GM12878 (cell line): ENCODE measurements around the gene ENOX2. TPM values are rescaled to one million over a fixed set of nuclear protein-coding genes. Genes with fewer than 3 reads are reported as not detected.

Source experiments
- ATAC-seq: fragments of 200-7000 bp; cut with Tn5 transposase; 3 replicates; pipeline ENCODE4 v1.9.1; 2020; ENCODE audit warnings: mild to moderate bottlenecking, moderate library complexity
- BruUV-seq: library from RNA; stranded (reverse); fragments of 400-500 nt; replicated peaks from 2 replicates; lab custom pipeline; 2021; lab: Mats Ljungman, UMichigan
- CTCF ChIA-PET: fragments of 300-600 bp; sonication (Branson Sonifier 250); formaldehyde crosslinking; extraction: SDS; loops from one replicate; lab custom pipeline; 2021; ENCODE audit warnings: inconsistent platforms; lab: Yijun Ruan, JAX
- POLR2A ChIA-PET: fragments of 350-600 bp; formaldehyde crosslinking; extraction: SDS; loops from one replicate; lab custom pipeline; 2021; ENCODE audit warnings: inconsistent platforms; lab: Charles Lee
- RAD21 ChIA-PET: fragments of 300-600 bp; sonication (Branson Sonifier 250); formaldehyde crosslinking; loops from one replicate; lab custom pipeline; 2023; ENCODE audit warnings: antibody characterized with exemption; ENCODE audit not compliant: unreplicated experiment; lab: Charles Lee
- SMC1A ChIA-PET: fragments of 300-600 bp; sonication (Branson Sonifier 250); formaldehyde crosslinking; loops from one replicate; lab custom pipeline; 2023; ENCODE audit not compliant: unreplicated experiment, uncharacterized antibody; lab: Charles Lee
- DNase-seq: peaks from one replicate; pipeline ENCODE4 v3.0.0-alpha.2; 2011; ENCODE audit warnings: low read depth, low spot score
- FAIRE-seq: peaks from 3 replicates; lab custom pipeline; 2011; peaks lifted over from hg19 to GRCh38; lab: Jason Lieb, UNC
- H2AFZ ChIP-seq: 2 replicates; pipeline ENCODE4 v1.6.0; 2011; ENCODE audit warnings: low read depth, low read length, control low read depth; ENCODE audit not compliant: control insufficient read depth
- H3K27ac ChIP-seq: 2 replicates; pipeline ENCODE4 v1.5.1; 2011; ENCODE audit warnings: control low read depth; ENCODE audit not compliant: control insufficient read depth, insufficient read depth
- H3K27me3 ChIP-seq, 2 experiments: replicated peaks in 1 of 2; 2 replicates each; pipeline versions ENCODE4 v1.6.0 to v1.6.1; 2011; ENCODE audit warnings: low read length in 1 of 2; ENCODE audit not compliant: control insufficient read depth in 2 of 2, insufficient read depth in 2 of 2
- H3K36me3 ChIP-seq, 2 experiments: 2 replicates each; pipeline ENCODE4 v1.5.1; 2011; ENCODE audit warnings: low read length in 1 of 2; ENCODE audit not compliant: control insufficient read depth in 2 of 2, insufficient read depth in 2 of 2
- H3K4me1 ChIP-seq: 2 replicates; pipeline ENCODE4 v1.6.1; 2011; ENCODE audit warnings: mild to moderate bottlenecking, low read length, moderate library complexity, mixed read lengths; ENCODE audit not compliant: control insufficient read depth, insufficient read depth
- H3K4me2 ChIP-seq: 2 replicates; pipeline ENCODE4 v1.6.0; 2011; ENCODE audit warnings: control low read depth; ENCODE audit not compliant: control insufficient read depth, insufficient read depth
- H3K4me3 ChIP-seq: fragments of 200-600 bp; sonication (generic); 2 replicates; pipeline ENCODE4 v1.5.1; 2016
- H3K79me2 ChIP-seq: 2 replicates; pipeline ENCODE4 v1.6.0; 2011; ENCODE audit warnings: low read length; ENCODE audit not compliant: control insufficient read depth, insufficient read depth
- H3K9ac ChIP-seq: 2 replicates; pipeline ENCODE4 v1.8.0; 2011; ENCODE audit warnings: low read length, control low read depth, mixed read lengths; ENCODE audit not compliant: control insufficient read depth, insufficient read depth
- H3K9me3 ChIP-seq: replicated peaks from 3 replicates; pipeline ENCODE4 v1.5.1; 2011; ENCODE audit warnings: mild to moderate bottlenecking, low read length; ENCODE audit not compliant: control insufficient read depth, insufficient read depth
- H4K20me1 ChIP-seq: 2 replicates; pipeline ENCODE4 v1.6.0; 2011; ENCODE audit not compliant: control insufficient read depth, insufficient read depth
- CREM ChIP-seq: IDR thresholded peaks from 2 replicates; pipeline ENCODE4 v1.6.1; 2014; ENCODE audit warnings: antibody characterized with exemption, low read depth
- POLR2AphosphoS2 ChIP-seq: IDR thresholded peaks from 2 replicates; pipeline ENCODE4 v1.6.1; 2011; ENCODE audit warnings: low read depth, mild to moderate bottlenecking, low read length, improper control_type of control experiment, moderate library complexity
- RAD21 ChIP-seq: IDR thresholded peaks from 2 replicates; pipeline ENCODE4 v1.6.1; 2011; ENCODE audit warnings: mild to moderate bottlenecking, low read depth, low read length, moderate library complexity; ENCODE audit not compliant: insufficient read depth
- SIN3A ChIP-seq: IDR thresholded peaks from 2 replicates; pipeline ENCODE4 v1.6.1; 2012; ENCODE audit warnings: low read depth, low read length, improper control_type of control experiment
- SIX5 ChIP-seq: IDR thresholded peaks from 2 replicates; pipeline ENCODE4 v1.6.1; 2011; ENCODE audit warnings: mild to moderate bottlenecking, low read depth, low read length, moderate library complexity; ENCODE audit not compliant: severe bottlenecking
- SMARCA5 ChIP-seq: fragments of 450-650 bp; IDR thresholded peaks from 2 replicates; pipeline ENCODE4 v1.6.1; 2017; ENCODE audit warnings: mild to moderate bottlenecking
- YBX1 ChIP-seq: fragments of 450-650 bp; IDR thresholded peaks from 2 replicates; pipeline ENCODE4 v1.6.1; 2016; ENCODE audit warnings: antibody characterized with exemption
- YY1 ChIP-seq: IDR thresholded peaks from 2 replicates; pipeline ENCODE4 v1.6.1; 2011; ENCODE audit warnings: low read depth, mild to moderate bottlenecking, low read length
- WGBS: methylation state at CpG from one replicate; pipeline ENCODE4 v1.1.6; 2016; ENCODE audit warnings: low lambda C conversion rate; ENCODE audit not compliant: insufficient replicate concordance, insufficient coverage; ENCODE audit errors: missing lambda C conversion rate; 5-methylcytosine and 5-hydroxymethylcytosine counted together
- in situ Hi-C: fragments of 300-500 bp; cut with MboI; formaldehyde crosslinking; loops from 9 replicates; pipeline ENCODE4 v1.14.3; 2018; ENCODE audit warnings: mixed read lengths
- intact Hi-C: fragments of 100-400 bp; cut with micrococcal nuclease; formaldehyde crosslinking; loops from one replicate; pipeline ENCODE4 v1.14.2; 2022; ENCODE audit not compliant: unreplicated experiment
- polyA plus RNA-seq, 11 experiments: library from polyadenylated mRNA; depleted of rRNA in 4 of 11; unstranded in 6 of 11; stranded (reverse) in 5 of 11; fragments of >200 nt; fragmentation: Nextera tagmentation in 4 of 11; fragmentation: Illumina TruSeq in 1 of 11; extraction: Ambion mirVana in 4 of 11; extraction: Trizol in 1 of 11; gene quantifications; 1 replicate in 1 of 11; 2 replicates in 10 of 11; pipeline versions ENCODE4 v1.2.1 to v1.2.3, GENCODE V29; 2011 to 2016; ENCODE audit warnings: inconsistent platforms in 2 of 11, missing spikeins in 2 of 11, low read depth in 1 of 11
- total RNA-seq, 4 experiments: library from RNA; depleted of rRNA in 3 of 4; stranded (reverse); fragments of >200 nt in 3 of 4; fragmentation: Illumina TruSeq in 1 of 4; extraction: Trizol in 1 of 4; gene quantifications; 2 replicates each; pipeline versions ENCODE4 v1.2.1 to v1.2.3, GENCODE V29; 2013 to 2021

ENOX2 gene
- total and polyA plus RNA-seq, 10 of the 15 experiments (the other 5 are each of a cell fraction or from before 2014, with no cell fraction given), result 3.2 to 13.0 (median 7.7) TPM

GRCh38 chrX:130788786-130789581 is 114.0 kb downstream of the ENOX2 start (continued):
- no peak for TF ChIP-seq SIN3A
- no peak for TF ChIP-seq SIX5
- TF ChIP-seq SMARCA5, result no peak
- no peak for TF ChIP-seq CREM
- no peak for TF ChIP-seq YY1
- TF ChIP-seq POLR2AphosphoS2, result no peak
- TF ChIP-seq, all 136 proteins: peak for 0

DNA sequence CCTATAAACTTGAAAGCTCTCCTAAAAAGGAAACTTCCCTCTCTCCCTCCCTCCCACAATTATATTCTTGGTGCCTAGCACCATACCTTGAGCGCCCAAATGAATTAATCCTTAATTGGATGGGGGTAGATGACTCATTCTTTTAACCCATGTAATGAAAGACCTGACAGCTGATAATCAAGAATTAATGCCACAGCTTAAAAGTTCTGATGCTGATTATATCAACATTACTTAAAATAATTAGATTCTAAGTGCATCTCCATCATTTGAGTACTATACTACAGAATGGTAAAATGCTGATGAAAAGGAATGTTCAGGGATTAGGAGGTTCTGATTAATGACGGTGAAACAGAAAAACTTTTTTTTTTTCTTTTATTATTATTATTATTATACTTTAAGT is 117.0 kb downstream of the ENOX2 start:
- intact Hi-C loops (no loop called here), in situ Hi-C loops (no loop called here)
- Histone ChIP-seq H2AFZ (no peak overlapping the region), H3K4me3 (no peak overlapping the region), H3K36me3 (no peaks in the 10 kb centered on the region), H3K27me3 (no peaks in the 10 kb centered on the region), H4K20me1 (no peaks in the 10 kb centered on the region), H3K4me1 (no peaks in the 10 kb centered on the region), H3K9ac (no peak overlapping the region), H3K79me2 (no peaks in the 10 kb centered on the region), H3K27ac (no peak overlapping the region), H3K4me2 (no peak overlapping the region), H3K9me3 (no peaks in the 10 kb centered on the region)
- ChIA-PET SMC1A (no interaction called here), POLR2A (no interaction called here), RAD21 (no interaction called here), CTCF (no interaction called here)
- TF ChIP-seq YBX1 (no peak), RAD21 (no peak)
- BruUV-seq, result no TSS peak
- FAIRE-seq (no peak), ATAC-seq (no peak), DNase-seq (no peak)
- WGBS, result 79% methylated on average over 2 of the region's 2 CpGs
